Gastroesophageal sphincter (tissue), 3 donors: ENCODE measurements around the gene ATP5F1E.

Experiments used
- EP300 ChIP-seq: sonication (generic); formaldehyde crosslinking; IDR thresholded peaks from one replicate; pipeline ENCODE4 v1.6.1; 2017; ENCODE audit warnings: antibody characterized with exemption, mild to moderate bottlenecking
- POLR2AphosphoS5 ChIP-seq: sonication (generic); formaldehyde crosslinking; IDR thresholded peaks from one replicate; pipeline ENCODE4 v1.6.1; 2017; ENCODE audit warnings: antibody characterized with exemption
- TF ChIP-seq, protein P1 (sequence below), 4 experiments: fragments of 200-600 bp in 2 of 4; fragments of 450-650 bp in 2 of 4; sonication (generic) in 1 of 4; IDR thresholded peaks; one replicate each; pipeline ENCODE4 v1.5.1; 2017 to 2019; ENCODE audit warnings: antibody characterized with exemption in 4 of 4, mild to moderate bottlenecking in 2 of 4, moderate library complexity in 2 of 4

DNA sequence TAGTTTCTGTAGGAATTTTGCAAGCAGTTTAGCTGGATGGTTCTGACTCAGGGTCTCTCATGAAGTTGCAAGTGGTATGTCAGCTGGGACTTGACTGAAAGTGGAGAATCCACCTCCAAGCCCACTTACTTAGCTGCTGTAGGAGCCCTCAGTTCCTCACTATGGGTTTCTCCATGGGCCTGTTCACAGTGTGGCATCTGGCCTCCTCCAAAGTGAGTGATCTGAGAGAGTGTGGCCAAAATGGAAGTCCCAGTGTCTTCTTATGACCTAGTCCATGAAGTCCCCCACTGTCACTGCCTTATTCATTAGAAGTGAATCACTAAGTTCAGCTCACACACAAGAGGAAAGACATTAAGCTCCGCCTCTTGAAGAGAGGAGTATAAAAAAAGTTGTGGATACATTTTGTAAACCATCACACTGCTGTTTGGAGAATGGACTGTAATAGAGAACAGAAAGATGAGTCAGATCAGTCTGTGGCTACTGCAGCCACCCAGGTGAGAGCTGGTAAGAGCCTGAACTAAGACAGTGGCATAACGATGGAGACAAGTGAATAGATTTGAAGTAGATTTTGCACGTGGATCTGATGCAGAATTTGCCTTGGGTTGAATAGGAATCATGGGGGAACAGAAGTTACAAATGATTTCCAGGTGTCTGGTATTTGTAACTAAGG is 55.9 kb downstream of the ATP5F1E start:
- TF ChIP-seq POLR2AphosphoS5 (no peak), EP300 (no peak)
- TF ChIP-seq, protein P1, sequence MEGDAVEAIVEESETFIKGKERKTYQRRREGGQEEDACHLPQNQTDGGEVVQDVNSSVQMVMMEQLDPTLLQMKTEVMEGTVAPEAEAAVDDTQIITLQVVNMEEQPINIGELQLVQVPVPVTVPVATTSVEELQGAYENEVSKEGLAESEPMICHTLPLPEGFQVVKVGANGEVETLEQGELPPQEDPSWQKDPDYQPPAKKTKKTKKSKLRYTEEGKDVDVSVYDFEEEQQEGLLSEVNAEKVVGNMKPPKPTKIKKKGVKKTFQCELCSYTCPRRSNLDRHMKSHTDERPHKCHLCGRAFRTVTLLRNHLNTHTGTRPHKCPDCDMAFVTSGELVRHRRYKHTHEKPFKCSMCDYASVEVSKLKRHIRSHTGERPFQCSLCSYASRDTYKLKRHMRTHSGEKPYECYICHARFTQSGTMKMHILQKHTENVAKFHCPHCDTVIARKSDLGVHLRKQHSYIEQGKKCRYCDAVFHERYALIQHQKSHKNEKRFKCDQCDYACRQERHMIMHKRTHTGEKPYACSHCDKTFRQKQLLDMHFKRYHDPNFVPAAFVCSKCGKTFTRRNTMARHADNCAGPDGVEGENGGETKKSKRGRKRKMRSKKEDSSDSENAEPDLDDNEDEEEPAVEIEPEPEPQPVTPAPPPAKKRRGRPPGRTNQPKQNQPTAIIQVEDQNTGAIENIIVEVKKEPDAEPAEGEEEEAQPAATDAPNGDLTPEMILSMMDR (IDR thresholded peaks at IDR 0.05): no peak
